ENCODE data around the gene PKNOX2. TPM values are rescaled to one million over a fixed set of nuclear protein-coding genes. Genes with fewer than 3 reads are reported as not detected.

PKNOX2 gene
- total RNA-seq, 2 donors from 2014 or later: 4.0 to 6.9 TPM

DNA sequence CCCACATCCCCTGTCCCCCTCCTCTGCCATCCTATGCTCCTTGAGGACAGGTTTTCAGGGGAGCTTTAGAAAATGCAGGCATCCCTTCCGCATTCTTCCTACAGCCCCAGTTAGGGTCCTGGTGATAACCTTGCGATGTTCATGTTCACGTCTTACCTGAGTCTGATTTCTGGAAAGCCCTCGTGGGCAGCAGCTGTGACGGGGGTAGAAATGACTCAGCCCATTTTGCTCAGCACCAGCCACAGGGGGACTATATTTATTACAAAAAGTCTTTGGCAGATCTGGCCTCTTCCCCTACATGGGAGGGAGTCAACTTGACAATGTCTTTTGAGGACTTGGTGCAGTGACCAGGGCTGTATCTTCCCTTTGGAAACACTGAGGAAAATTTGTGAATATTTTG lies 12.3 kb downstream of the PKNOX2 start:
- no peak overlapping the region for H3K9ac ChIP-seq (ENCODE audit: extremely low read depth, low read length, poor library complexity, severe bottlenecking)
- Mint-ChIP-seq H3K4me1 (peaks cover 27% of the 10 kb centered on the region), H3K27me3 (ENCODE audit: insufficient read depth) (peaks cover 20% of the 10 kb centered on the region), H3K27ac (no peak overlapping the region), H3K9me3 (no peaks in the 10 kb centered on the region), H3K4me3 (no peak overlapping the region), H3K36me3 (ENCODE audit: low read depth) (no peaks in the 10 kb centered on the region)
- no peaks in the 10 kb centered on the region for H3K36me3 ChIP-seq (ENCODE audit: control insufficient read depth, insufficient read depth, low read length)
- TF ChIP-seq, protein P1, sequence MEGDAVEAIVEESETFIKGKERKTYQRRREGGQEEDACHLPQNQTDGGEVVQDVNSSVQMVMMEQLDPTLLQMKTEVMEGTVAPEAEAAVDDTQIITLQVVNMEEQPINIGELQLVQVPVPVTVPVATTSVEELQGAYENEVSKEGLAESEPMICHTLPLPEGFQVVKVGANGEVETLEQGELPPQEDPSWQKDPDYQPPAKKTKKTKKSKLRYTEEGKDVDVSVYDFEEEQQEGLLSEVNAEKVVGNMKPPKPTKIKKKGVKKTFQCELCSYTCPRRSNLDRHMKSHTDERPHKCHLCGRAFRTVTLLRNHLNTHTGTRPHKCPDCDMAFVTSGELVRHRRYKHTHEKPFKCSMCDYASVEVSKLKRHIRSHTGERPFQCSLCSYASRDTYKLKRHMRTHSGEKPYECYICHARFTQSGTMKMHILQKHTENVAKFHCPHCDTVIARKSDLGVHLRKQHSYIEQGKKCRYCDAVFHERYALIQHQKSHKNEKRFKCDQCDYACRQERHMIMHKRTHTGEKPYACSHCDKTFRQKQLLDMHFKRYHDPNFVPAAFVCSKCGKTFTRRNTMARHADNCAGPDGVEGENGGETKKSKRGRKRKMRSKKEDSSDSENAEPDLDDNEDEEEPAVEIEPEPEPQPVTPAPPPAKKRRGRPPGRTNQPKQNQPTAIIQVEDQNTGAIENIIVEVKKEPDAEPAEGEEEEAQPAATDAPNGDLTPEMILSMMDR (conservative IDR thresholded peaks at IDR 0.05): no peak
- no peaks in the 10 kb centered on the region for H3K9me3 ChIP-seq (ENCODE audit: control insufficient read depth, low read length)
- no peak for DNase-seq
- H3K27ac ChIP-seq (ENCODE audit: low read depth, low read length): no peak overlapping the region
- WGBS, 2 experiments (ENCODE audit: insufficient coverage in 1 of 2, insufficient read length in 1 of 2): 80 to 90% methylated on average over 5 of the region's 5 CpGs
- no peak overlapping the region for H3K4me3 ChIP-seq (ENCODE audit: low read length)
- H3K4me1 ChIP-seq (ENCODE audit: control insufficient read depth, insufficient read depth, low read length): no peaks in the 10 kb centered on the region
- H3K27me3 ChIP-seq (ENCODE audit: control insufficient read depth, insufficient read depth, low read length, poor library complexity, severe bottlenecking): no peaks in the 10 kb centered on the region

DNA sequence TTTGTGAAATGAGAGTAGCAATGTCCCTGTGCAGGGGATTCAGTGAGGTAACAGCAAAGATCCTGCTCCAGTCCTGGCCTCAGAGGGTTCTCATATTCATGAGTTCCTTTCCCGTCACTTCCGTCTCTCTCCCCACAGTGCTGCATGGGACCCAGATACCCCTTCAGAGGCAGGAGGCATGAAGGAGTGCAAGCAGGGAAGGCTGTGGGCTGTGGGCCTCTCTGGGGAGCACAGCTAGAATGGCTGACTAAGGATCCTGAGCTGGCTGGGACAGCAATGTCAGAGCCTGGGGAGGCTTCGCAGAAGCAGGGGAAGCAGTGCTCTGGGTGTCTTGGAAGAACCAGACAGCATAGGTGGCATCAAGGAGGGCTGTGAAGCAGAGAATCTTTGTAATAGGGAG lies 13.0 kb downstream of the PKNOX2 start:
- Mint-ChIP-seq H3K4me3 (no peak overlapping the region), H3K36me3 (ENCODE audit: low read depth) (no peaks in the 10 kb centered on the region), H3K27ac (no peak overlapping the region), H3K27me3 (ENCODE audit: insufficient read depth) (peaks cover 20% of the 10 kb centered on the region), H3K4me1 (peaks cover 26% of the 10 kb centered on the region), H3K9me3 (no peaks in the 10 kb centered on the region)
- H3K4me1 ChIP-seq (ENCODE audit: control insufficient read depth, insufficient read depth, low read length): no peaks in the 10 kb centered on the region
- H3K27ac ChIP-seq (ENCODE audit: low read depth, low read length): no peak overlapping the region
- H3K27me3 ChIP-seq (ENCODE audit: control insufficient read depth, insufficient read depth, low read length, poor library complexity, severe bottlenecking): no peaks in the 10 kb centered on the region
- WGBS, 2 experiments (ENCODE audit: insufficient coverage in 1 of 2, insufficient read length in 1 of 2): 87 to 89% methylated on average over 3 of the region's 3 CpGs
- H3K4me3 ChIP-seq (ENCODE audit: low read length): no peak overlapping the region
- H3K9ac ChIP-seq (ENCODE audit: extremely low read depth, low read length, poor library complexity, severe bottlenecking): no peak overlapping the region
- DNase-seq: no peak
- H3K36me3 ChIP-seq (ENCODE audit: control insufficient read depth, insufficient read depth, low read length): no peaks in the 10 kb centered on the region
- TF ChIP-seq, protein P1 (conservative IDR thresholded peaks at IDR 0.05): no peak
- H3K9me3 ChIP-seq (ENCODE audit: control insufficient read depth, low read length): no peaks in the 10 kb centered on the region

DNA sequence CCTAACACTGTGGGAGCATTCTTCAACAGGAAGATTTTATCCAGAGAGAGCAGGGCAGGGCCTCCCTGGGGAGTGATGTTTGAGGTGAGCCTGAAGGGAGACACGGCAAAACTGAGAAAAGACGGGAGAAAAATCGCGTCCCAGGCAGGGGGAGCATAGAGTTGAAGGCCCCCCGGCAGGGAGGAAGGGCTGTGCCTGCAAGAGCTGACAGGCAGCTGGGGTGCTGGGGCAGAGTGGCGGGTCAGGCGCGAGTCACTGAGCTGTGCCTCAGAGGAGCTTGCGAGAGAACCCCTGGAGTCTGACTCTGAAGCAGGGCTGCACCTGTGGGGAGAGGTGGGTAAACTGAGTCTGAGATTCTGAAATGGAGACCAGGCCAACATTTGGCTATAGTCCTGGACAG lies 14.8 kb downstream of the PKNOX2 start:
- Histone ChIP-seq H3K9me3 (ENCODE audit: control insufficient read depth, low read length) (no peaks in the 10 kb centered on the region), H3K27ac (ENCODE audit: low read depth, low read length) (no peak overlapping the region), H3K4me3 (ENCODE audit: low read length) (no peak overlapping the region), H3K9ac (ENCODE audit: extremely low read depth, low read length, poor library complexity, severe bottlenecking) (no peak overlapping the region), H3K36me3 (ENCODE audit: control insufficient read depth, insufficient read depth, low read length) (no peaks in the 10 kb centered on the region), H3K27me3 (ENCODE audit: control insufficient read depth, insufficient read depth, low read length, poor library complexity, severe bottlenecking) (no peaks in the 10 kb centered on the region), H3K4me1 (ENCODE audit: control insufficient read depth, insufficient read depth, low read length) (no peaks in the 10 kb centered on the region)
- no peak overlapping the region for H3K4me3 Mint-ChIP-seq
- H3K27me3 Mint-ChIP-seq (ENCODE audit: insufficient read depth): peaks cover 18% of the 10 kb centered on the region
- no peaks in the 10 kb centered on the region for H3K9me3 Mint-ChIP-seq
- H3K4me1 Mint-ChIP-seq: peaks cover 24% of the 10 kb centered on the region
- H3K27ac Mint-ChIP-seq: no peak overlapping the region
- TF ChIP-seq, protein P1 (conservative IDR thresholded peaks at IDR 0.05): no peak
- WGBS, 2 experiments (ENCODE audit: insufficient coverage in 1 of 2, insufficient read length in 1 of 2): 70 to 74% methylated on average over 6 to 9 of the region's 9 CpGs
- no peaks in the 10 kb centered on the region for H3K36me3 Mint-ChIP-seq (ENCODE audit: low read depth)
- no peak for DNase-seq

Data from endodermal cell (in vitro differentiated cells).